HL-60 (cell line): ENCODE results near the gene IPPK.

ENCODE experiments used
- CTCF ChIP-seq: IDR thresholded peaks from one replicate; pipeline ENCODE4 v1.5.1; 2011; ENCODE audit warnings: low read length, control low read depth, inconsistent platforms; ENCODE audit not compliant: insufficient read depth
- GABPA ChIP-seq: IDR thresholded peaks from 2 replicates; pipeline ENCODE4 v1.6.1; 2012; ENCODE audit warnings: low read depth
- POLR2AphosphoS5 ChIP-seq: IDR thresholded peaks from 2 replicates; pipeline ENCODE4 v1.6.1; 2012; ENCODE audit warnings: low read depth
- SPI1 ChIP-seq: IDR thresholded peaks from 2 replicates; pipeline ENCODE4 v1.6.1; 2012; ENCODE audit warnings: low read depth, mild to moderate bottlenecking, borderline replicate concordance
- TF ChIP-seq, protein P1 (sequence below): IDR thresholded peaks from 2 replicates; pipeline ENCODE4 v1.6.1; 2012; ENCODE audit warnings: low read depth; ENCODE audit not compliant: insufficient replicate concordance

GRCh38 chr9:92633614-92634278, 36.2 kb downstream of the IPPK start:
- TF ChIP-seq CTCF (no peak), POLR2AphosphoS5 (no peak), GABPA (no peak), SPI1 (no peak)
- TF ChIP-seq, protein P1, sequence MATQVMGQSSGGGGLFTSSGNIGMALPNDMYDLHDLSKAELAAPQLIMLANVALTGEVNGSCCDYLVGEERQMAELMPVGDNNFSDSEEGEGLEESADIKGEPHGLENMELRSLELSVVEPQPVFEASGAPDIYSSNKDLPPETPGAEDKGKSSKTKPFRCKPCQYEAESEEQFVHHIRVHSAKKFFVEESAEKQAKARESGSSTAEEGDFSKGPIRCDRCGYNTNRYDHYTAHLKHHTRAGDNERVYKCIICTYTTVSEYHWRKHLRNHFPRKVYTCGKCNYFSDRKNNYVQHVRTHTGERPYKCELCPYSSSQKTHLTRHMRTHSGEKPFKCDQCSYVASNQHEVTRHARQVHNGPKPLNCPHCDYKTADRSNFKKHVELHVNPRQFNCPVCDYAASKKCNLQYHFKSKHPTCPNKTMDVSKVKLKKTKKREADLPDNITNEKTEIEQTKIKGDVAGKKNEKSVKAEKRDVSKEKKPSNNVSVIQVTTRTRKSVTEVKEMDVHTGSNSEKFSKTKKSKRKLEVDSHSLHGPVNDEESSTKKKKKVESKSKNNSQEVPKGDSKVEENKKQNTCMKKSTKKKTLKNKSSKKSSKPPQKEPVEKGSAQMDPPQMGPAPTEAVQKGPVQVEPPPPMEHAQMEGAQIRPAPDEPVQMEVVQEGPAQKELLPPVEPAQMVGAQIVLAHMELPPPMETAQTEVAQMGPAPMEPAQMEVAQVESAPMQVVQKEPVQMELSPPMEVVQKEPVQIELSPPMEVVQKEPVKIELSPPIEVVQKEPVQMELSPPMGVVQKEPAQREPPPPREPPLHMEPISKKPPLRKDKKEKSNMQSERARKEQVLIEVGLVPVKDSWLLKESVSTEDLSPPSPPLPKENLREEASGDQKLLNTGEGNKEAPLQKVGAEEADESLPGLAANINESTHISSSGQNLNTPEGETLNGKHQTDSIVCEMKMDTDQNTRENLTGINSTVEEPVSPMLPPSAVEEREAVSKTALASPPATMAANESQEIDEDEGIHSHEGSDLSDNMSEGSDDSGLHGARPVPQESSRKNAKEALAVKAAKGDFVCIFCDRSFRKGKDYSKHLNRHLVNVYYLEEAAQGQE: no peak
